Ovary (tissue), 3 donors: Measurements from ENCODE around the gene MCM9.

Experiments used
- CTCF ChIP-seq, 3 donors: fragments of 450-650 bp in 2 of 3; fragments of 200-600 bp in 1 of 3; IDR thresholded peaks; one replicate each; pipeline versions ENCODE4 v1.5.1 to v1.8.0; 2016 to 2022; ENCODE audit warnings: antibody characterized with exemption in 3 of 3, mild to moderate bottlenecking in 1 of 3
- EP300 ChIP-seq: sonication (generic); formaldehyde crosslinking; IDR thresholded peaks from one replicate; pipeline ENCODE4 v1.6.1; 2017; ENCODE audit warnings: antibody characterized with exemption
- POLR2A ChIP-seq: fragments of 450-650 bp; IDR thresholded peaks from one replicate; pipeline ENCODE4 v1.6.1; 2017; ENCODE audit warnings: antibody characterized with exemption, mild to moderate bottlenecking, moderate library complexity
- donor health status: DM: no; HTN: no; CAD: no.

- no peak for TF ChIP-seq POLR2A
- TF ChIP-seq CTCF (IDR thresholded peaks at IDR 0.05): no peak
- no peak for TF ChIP-seq EP300
These were observed 64.9 kb downstream of the MCM9 start for GRCh38 chr6:118869894-118870589.
